Measurements from ENCODE around the gene PSKH1. TPM values are rescaled to one million over a fixed set of nuclear protein-coding genes. Genes with fewer than 3 reads are reported as not detected.

PSKH1 gene
- total RNA-seq, 1 experiment from 2014 or later, result 6.1 TPM

- Histone ChIP-seq H3K4me3 (no peak overlapping the region), H3K36me3 (peaks cover 9% of the 10 kb centered on the region; the same call in 1 of the 2 replicates), H3K27ac (no peak overlapping the region), H3K27me3 (no peaks in the 10 kb centered on the region), H3K9me3 (replicated peaks) (no peaks in the 10 kb centered on the region), H3K4me1 (peaks cover 2% of the 10 kb centered on the region; the same call in 1 of the 2 replicates)
- no peak for DNase-seq
These were observed 16.0 kb upstream of the PSKH1 start for GRCh38 chr16:67877064-67877463.

- Histone ChIP-seq H3K4me3 (no peak overlapping the region), H3K27ac (no peak overlapping the region), H3K4me1 (peaks cover 4% of the 10 kb centered on the region; the same call in 1 of the 2 replicates), H3K36me3 (peaks cover 10% of the 10 kb centered on the region; the same call in 1 of the 2 replicates), H3K9me3 (replicated peaks) (no peaks in the 10 kb centered on the region), H3K27me3 (no peaks in the 10 kb centered on the region)
- no peak for DNase-seq
These were observed 14.8 kb upstream of the PSKH1 start for GRCh38 chr16:67878232-67878631.

- peaks cover 14% of the 10 kb centered on the region for H3K36me3 ChIP-seq
These were observed 14.2 kb upstream of the PSKH1 start for GRCh38 chr16:67878846-67879245.

GRCh38 chr16:67879462-67879861 lies 13.6 kb upstream of the PSKH1 start:
- Histone ChIP-seq H3K27ac (no peak overlapping the region), H3K27me3 (no peaks in the 10 kb centered on the region), H3K36me3 (peaks cover 17% of the 10 kb centered on the region), H3K9me3 (replicated peaks) (no peaks in the 10 kb centered on the region), H3K4me3 (no peak overlapping the region), H3K4me1 (peaks cover 4% of the 10 kb centered on the region; the same call in 1 of the 2 replicates)
- DNase-seq, result no peak

More at GRCh38 chr16:67878846-67879245, 14.2 kb upstream of the PSKH1 start:
- Histone ChIP-seq H3K9me3 (replicated peaks) (no peaks in the 10 kb centered on the region), H3K4me3 (no peak overlapping the region), H3K27ac (no peak overlapping the region), H3K4me1 (peaks cover 4% of the 10 kb centered on the region; the same call in 1 of the 2 replicates), H3K27me3 (no peaks in the 10 kb centered on the region)
- no peak for DNase-seq

- peaks cover 4% of the 10 kb centered on the region; the same call in 1 of the 2 replicates for H3K4me1 ChIP-seq
- no peaks in the 10 kb centered on the region for H3K27me3 ChIP-seq
- H3K36me3 ChIP-seq, result peaks cover 17% of the 10 kb centered on the region
- no peaks in the 10 kb centered on the region for H3K9me3 ChIP-seq (replicated peaks)
- DNase-seq, result no peak
- no peak overlapping the region for H3K27ac ChIP-seq
- H3K4me3 ChIP-seq, result no peak overlapping the region
These were observed 13.1 kb upstream of the PSKH1 start for GRCh38 chr16:67879936-67880335.

GRCh38 chr16:67880584-67880983 lies 12.5 kb upstream of the PSKH1 start:
- Histone ChIP-seq H3K4me3 (no peak overlapping the region), H3K27me3 (no peaks in the 10 kb centered on the region), H3K9me3 (replicated peaks) (no peaks in the 10 kb centered on the region), H3K4me1 (peaks cover 4% of the 10 kb centered on the region; the same call in 1 of the 2 replicates), H3K27ac (no peak overlapping the region), H3K36me3 (peaks cover 17% of the 10 kb centered on the region)
- no peak for DNase-seq

- H3K9me3 ChIP-seq (replicated peaks), result no peaks in the 10 kb centered on the region
- peak; percentile 33 to 46 for DNase-seq
- H3K4me1 ChIP-seq, result peaks cover 4% of the 10 kb centered on the region; the same call in 1 of the 2 replicates
- H3K4me3 ChIP-seq, result no peak overlapping the region
- peak overlapping the region; percentile 91 for H3K27ac ChIP-seq
- H3K27me3 ChIP-seq, result no peaks in the 10 kb centered on the region
- H3K36me3 ChIP-seq, result peaks cover 17% of the 10 kb centered on the region
These were observed 11.4 kb upstream of the PSKH1 start for GRCh38 chr16:67881621-67882161.

- peaks cover 17% of the 10 kb centered on the region for H3K36me3 ChIP-seq
- H3K4me1 ChIP-seq, result peaks cover 4% of the 10 kb centered on the region; the same call in 1 of the 2 replicates
- H3K27ac ChIP-seq, result peak overlapping the region; percentile 91
These were observed 10.5 kb upstream of the PSKH1 start for GRCh38 chr16:67882374-67883145.

GRCh38 chr16:67883146-67883871 lies 9.7 kb upstream of the PSKH1 start:
- H3K27ac ChIP-seq, result no peak overlapping the region

More at GRCh38 chr16:67882374-67883145, 10.5 kb upstream of the PSKH1 start:
- DNase-seq, result peak; percentile 49 to 60
- Histone ChIP-seq H3K9me3 (replicated peaks) (no peaks in the 10 kb centered on the region), H3K4me3 (no peak overlapping the region), H3K27me3 (no peaks in the 10 kb centered on the region)

GRCh38 chr16:67883872-67884261 lies 9.2 kb upstream of the PSKH1 start:
- Histone ChIP-seq H3K36me3 (peaks cover 14% of the 10 kb centered on the region), H3K27ac (no peak overlapping the region), H3K4me3 (no peak overlapping the region), H3K9me3 (replicated peaks) (no peaks in the 10 kb centered on the region), H3K4me1 (peaks cover 4% of the 10 kb centered on the region; the same call in 1 of the 2 replicates), H3K27me3 (no peaks in the 10 kb centered on the region)
- DNase-seq, result peak; percentile 26 to 45

More at GRCh38 chr16:67883146-67883871, 9.7 kb upstream of the PSKH1 start:
- H3K4me3 ChIP-seq, result no peak overlapping the region
- no peak for DNase-seq
- H3K27me3 ChIP-seq, result no peaks in the 10 kb centered on the region
- H3K4me1 ChIP-seq, result peaks cover 4% of the 10 kb centered on the region; the same call in 1 of the 2 replicates
- no peaks in the 10 kb centered on the region for H3K9me3 ChIP-seq (replicated peaks)
- H3K36me3 ChIP-seq, result peaks cover 14% of the 10 kb centered on the region

- Histone ChIP-seq H3K27ac (no peak within 1 kb of the TSS), H3K27me3 (no peaks in the 10 kb centered on the region), H3K4me3 (no peak within 1 kb of the TSS), H3K36me3 (peaks cover 14% of the 10 kb centered on the region), H3K4me1 (peaks cover 4% of the 10 kb centered on the region; the same call in 1 of the 2 replicates), H3K9me3 (replicated peaks) (no peaks in the 10 kb centered on the region)
- peak; percentile 77 to 83 for DNase-seq
These were observed 8.4 kb upstream of the PSKH1 start, which contains the start of gene NRN1L for GRCh38 chr16:67884684-67885083. Gene NRN1L, plus strand, starts transcription at chr16:67884885. Its CDS starts 19 bp downstream, at chr16:67884904.

GRCh38 chr16:67885545-67885944 lies 7.5 kb upstream of the PSKH1 start:
- Histone ChIP-seq H3K4me1 (peaks cover 4% of the 10 kb centered on the region; the same call in 1 of the 2 replicates), H3K27ac (no peak overlapping the region), H3K9me3 (replicated peaks) (no peaks in the 10 kb centered on the region), H3K4me3 (no peak overlapping the region), H3K27me3 (no peaks in the 10 kb centered on the region), H3K36me3 (peaks cover 14% of the 10 kb centered on the region)
- DNase-seq, result no peak

- Histone ChIP-seq H3K9me3 (replicated peaks) (no peaks in the 10 kb centered on the region), H3K4me1 (peaks cover 4% of the 10 kb centered on the region; the same call in 1 of the 2 replicates), H3K27ac (no peak overlapping the region), H3K27me3 (no peaks in the 10 kb centered on the region), H3K4me3 (no peak overlapping the region), H3K36me3 (peaks cover 12% of the 10 kb centered on the region)
- DNase-seq, result no peak
These were observed 7.1 kb upstream of the PSKH1 start for GRCh38 chr16:67885976-67886375.

- H3K27me3 ChIP-seq, result no peaks in the 10 kb centered on the region
- no peak overlapping the region for H3K4me3 ChIP-seq
- no peak overlapping the region for H3K27ac ChIP-seq
- DNase-seq, result no peak
- no peaks in the 10 kb centered on the region for H3K9me3 ChIP-seq (replicated peaks)
- H3K36me3 ChIP-seq, result peaks cover 8% of the 10 kb centered on the region
- peaks cover 4% of the 10 kb centered on the region; the same call in 1 of the 2 replicates for H3K4me1 ChIP-seq
These were observed 6.7 kb upstream of the PSKH1 start for GRCh38 chr16:67886387-67886786.

Measured in SJCRH30 (cell line).